ENCODE data around the gene NAV1. TPM values are rescaled to one million over a fixed set of nuclear protein-coding genes. Genes with fewer than 3 reads are reported as not detected.
A peak's percentile ranks its signal among the peaks of the same experiment; 100 is the strongest.

Gene NAV1
- total and polyA plus RNA-seq, 9 of the 15 experiments (the other 6 are each of a cell fraction or from before 2014, with no cell fraction given) = 0.91 to 16.8 (median 3.2) TPM

- no peak for TF ChIP-seq POLR2H (tag; IDR thresholded peaks at IDR 0.05; ENCODE audit: low read depth)
- TF ChIP-seq, protein P1, sequence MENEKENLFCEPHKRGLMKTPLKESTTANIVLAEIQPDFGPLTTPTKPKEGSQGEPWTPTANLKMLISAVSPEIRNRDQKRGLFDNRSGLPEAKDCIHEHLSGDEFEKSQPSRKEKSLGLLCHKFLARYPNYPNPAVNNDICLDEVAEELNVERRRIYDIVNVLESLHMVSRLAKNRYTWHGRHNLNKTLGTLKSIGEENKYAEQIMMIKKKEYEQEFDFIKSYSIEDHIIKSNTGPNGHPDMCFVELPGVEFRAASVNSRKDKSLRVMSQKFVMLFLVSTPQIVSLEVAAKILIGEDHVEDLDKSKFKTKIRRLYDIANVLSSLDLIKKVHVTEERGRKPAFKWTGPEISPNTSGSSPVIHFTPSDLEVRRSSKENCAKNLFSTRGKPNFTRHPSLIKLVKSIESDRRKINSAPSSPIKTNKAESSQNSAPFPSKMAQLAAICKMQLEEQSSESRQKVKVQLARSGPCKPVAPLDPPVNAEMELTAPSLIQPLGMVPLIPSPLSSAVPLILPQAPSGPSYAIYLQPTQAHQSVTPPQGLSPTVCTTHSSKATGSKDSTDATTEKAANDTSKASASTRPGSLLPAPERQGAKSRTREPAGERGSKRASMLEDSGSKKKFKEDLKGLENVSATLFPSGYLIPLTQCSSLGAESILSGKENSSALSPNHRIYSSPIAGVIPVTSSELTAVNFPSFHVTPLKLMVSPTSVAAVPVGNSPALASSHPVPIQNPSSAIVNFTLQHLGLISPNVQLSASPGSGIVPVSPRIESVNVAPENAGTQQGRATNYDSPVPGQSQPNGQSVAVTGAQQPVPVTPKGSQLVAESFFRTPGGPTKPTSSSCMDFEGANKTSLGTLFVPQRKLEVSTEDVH (IDR thresholded peaks at IDR 0.05; ENCODE audit: low read depth, partially characterized antibody) = no peak
- TF ChIP-seq RUNX1 (IDR thresholded peaks at IDR 0.05; ENCODE audit: low read depth) = no peak
- no peak for TF ChIP-seq IFI16 (CRISPR knock-in tag; IDR thresholded peaks at IDR 0.05)
- no peak for TF ChIP-seq PYGO2 (tag; IDR thresholded peaks at IDR 0.05)
- TF ChIP-seq ZNF584 (CRISPR knock-in tag; IDR thresholded peaks at IDR 0.05; ENCODE audit: low read depth) = peak; percentile 95
- TF ChIP-seq RFX5 (IDR thresholded peaks at IDR 0.05; ENCODE audit: low read depth, low read length) = no peak
- TF ChIP-seq NFATC3 (IDR thresholded peaks at IDR 0.05) = no peak
- TF ChIP-seq HBP1 (CRISPR knock-in tag; IDR thresholded peaks at IDR 0.05) = peak; percentile 59; the same call in 1 of the 2 replicates
- TF ChIP-seq, protein P2, sequence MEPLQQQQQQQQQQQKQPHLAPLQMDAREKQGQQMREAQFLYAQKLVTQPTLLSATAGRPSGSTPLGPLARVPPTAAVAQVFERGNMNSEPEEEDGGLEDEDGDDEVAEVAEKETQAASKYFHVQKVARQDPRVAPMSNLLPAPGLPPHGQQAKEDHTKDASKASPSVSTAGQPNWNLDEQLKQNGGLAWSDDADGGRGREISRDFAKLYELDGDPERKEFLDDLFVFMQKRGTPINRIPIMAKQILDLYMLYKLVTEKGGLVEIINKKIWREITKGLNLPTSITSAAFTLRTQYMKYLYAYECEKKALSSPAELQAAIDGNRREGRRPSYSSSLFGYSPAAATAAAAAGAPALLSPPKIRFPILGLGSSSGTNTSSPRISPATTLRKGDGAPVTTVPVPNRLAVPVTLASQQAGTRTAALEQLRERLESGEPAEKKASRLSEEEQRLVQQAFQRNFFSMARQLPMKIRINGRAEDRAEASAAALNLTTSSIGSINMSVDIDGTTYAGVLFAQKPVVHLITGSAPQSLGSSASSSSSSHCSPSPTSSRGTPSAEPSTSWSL (CRISPR knock-in tag; IDR thresholded peaks at IDR 0.05; ENCODE audit: borderline replicate concordance) = no peak
- TF ChIP-seq KAT7 (CRISPR knock-in tag; IDR thresholded peaks at IDR 0.05; ENCODE audit: borderline replicate concordance) = no peak
- TF ChIP-seq EP400 (IDR thresholded peaks at IDR 0.05) = peak; percentile 73
- TF ChIP-seq THRA (IDR thresholded peaks at IDR 0.05) = no peak
- no peak for TF ChIP-seq ZNF778 (CRISPR knock-in tag; IDR thresholded peaks at IDR 0.05)
- TF ChIP-seq PHB2 (IDR thresholded peaks at IDR 0.05; ENCODE audit: low read depth) = no peak
- TF ChIP-seq LCOR (CRISPR knock-in tag; IDR thresholded peaks at IDR 0.05) = peak; percentile 76; the same call in 1 of the 2 replicates
- TF ChIP-seq SP2 (IDR thresholded peaks at IDR 0.05; ENCODE audit: extremely low read depth, low read depth, low read length, poor library complexity, severe bottlenecking) = no peak
- no peak for TF ChIP-seq ZNF764 (CRISPR knock-in tag; IDR thresholded peaks at IDR 0.05; ENCODE audit: low read depth)
- TF ChIP-seq HES1 (IDR thresholded peaks at IDR 0.05; ENCODE audit: low read depth) = no peak
- no peak for TF ChIP-seq CBX3 (IDR thresholded peaks at IDR 0.05; ENCODE audit: borderline replicate concordance in 1 of 2, low read length in 2 of 2)
Observed at GRCh38 chr1:201551877-201552731, 13.2 kb downstream of the NAV1 start (continued).

All from K562 (cell line).